Measurements from ENCODE around the gene NIPA2. TPM values are rescaled to one million over a fixed set of nuclear protein-coding genes. Genes with fewer than 3 reads are reported as not detected.

Gene NIPA2
- total and polyA plus RNA-seq, 2 donors (not counting 1 experiment from before 2014, with no cell fraction given) = 47.7 to 64.7 TPM

GRCh38 chr15:22888120-22888859 lies 49.8 kb downstream of the NIPA2 start:
- H2AFZ ChIP-seq (ENCODE audit: low read length) = no peak overlapping the region
- no peak for TF ChIP-seq CTCF (conservative IDR thresholded peaks at IDR 0.05 in 1 of 2, IDR thresholded peaks at IDR 0.05 in 1 of 2; ENCODE audit: low read depth in 1 of 2, low read length in 2 of 2)
- TF ChIP-seq EZH2 (IDR thresholded peaks at IDR 0.05; ENCODE audit: low read length, missing control alignments) = no peak
- peaks cover 19% of the 10 kb centered on the region for H3K4me1 ChIP-seq (ENCODE audit: control insufficient read depth, extremely low read depth, insufficient read depth, low read length)
- H3K27ac ChIP-seq (ENCODE audit: insufficient read depth, low read length) = peak overlapping the region; percentile 96
- H3K4me2 ChIP-seq (ENCODE audit: extremely low read depth, insufficient read depth, low read length) = no peak overlapping the region
- H3K4me3 ChIP-seq (replicated peaks in 1 of 4; ENCODE audit: control extremely low read depth in 1 of 4, insufficient read depth in 1 of 4, low read depth in 3 of 4, low read length in 4 of 4) = no peak overlapping the region
- no peaks in the 10 kb centered on the region for H3K79me2 ChIP-seq (ENCODE audit: control insufficient read depth, insufficient read depth, low read length)
- H3K36me3 ChIP-seq (ENCODE audit: control insufficient read depth, insufficient read depth, low read length) = peaks cover 6% of the 10 kb centered on the region
- no peaks in the 10 kb centered on the region for H3K9me3 ChIP-seq (ENCODE audit: control insufficient read depth, insufficient read depth, low read depth, low read length)
- peak; percentile 97 to 99 for DNase-seq (ENCODE audit: low read depth in 2 of 2)
- H3K27me3 ChIP-seq (ENCODE audit: control insufficient read depth, insufficient read depth, low read length) = no peaks in the 10 kb centered on the region
- H4K20me1 ChIP-seq (ENCODE audit: control insufficient read depth, extremely low read depth, insufficient read depth, low read length) = no peaks in the 10 kb centered on the region
- H3K9ac ChIP-seq (ENCODE audit: insufficient read depth, low read length) = no peak overlapping the region

GRCh38 chr15:22889146-22889818 lies 50.8 kb downstream of the NIPA2 start:
- Histone ChIP-seq H3K9me3 (ENCODE audit: control insufficient read depth, insufficient read depth, low read depth, low read length) (no peaks in the 10 kb centered on the region), H3K4me3 (replicated peaks in 1 of 4; ENCODE audit: control extremely low read depth in 1 of 4, insufficient read depth in 1 of 4, low read depth in 3 of 4, low read length in 4 of 4) (no peak overlapping the region), H4K20me1 (ENCODE audit: control insufficient read depth, extremely low read depth, insufficient read depth, low read length) (no peaks in the 10 kb centered on the region), H3K27ac (ENCODE audit: insufficient read depth, low read length) (peak overlapping the region; percentile 96), H2AFZ (ENCODE audit: low read length) (no peak overlapping the region), H3K79me2 (ENCODE audit: control insufficient read depth, insufficient read depth, low read length) (no peaks in the 10 kb centered on the region), H3K4me1 (ENCODE audit: control insufficient read depth, extremely low read depth, insufficient read depth, low read length) (peaks cover 19% of the 10 kb centered on the region), H3K27me3 (ENCODE audit: control insufficient read depth, insufficient read depth, low read length) (no peaks in the 10 kb centered on the region), H3K9ac (ENCODE audit: insufficient read depth, low read length) (no peak overlapping the region), H3K36me3 (ENCODE audit: control insufficient read depth, insufficient read depth, low read length) (peaks cover 6% of the 10 kb centered on the region), H3K4me2 (ENCODE audit: extremely low read depth, insufficient read depth, low read length) (no peak overlapping the region)
- no peak for TF ChIP-seq EZH2 (IDR thresholded peaks at IDR 0.05; ENCODE audit: low read length, missing control alignments)
- no peak for DNase-seq (ENCODE audit: low read depth in 2 of 2)

GRCh38 chr15:22890296-22890695 lies 51.8 kb downstream of the NIPA2 start:
- H3K4me2 ChIP-seq (ENCODE audit: extremely low read depth, insufficient read depth, low read length) = no peak overlapping the region
- no peaks in the 10 kb centered on the region for H3K27me3 ChIP-seq (ENCODE audit: control insufficient read depth, insufficient read depth, low read length)
- H3K9me3 ChIP-seq (ENCODE audit: control insufficient read depth, insufficient read depth, low read depth, low read length) = no peaks in the 10 kb centered on the region
- H3K27ac ChIP-seq (ENCODE audit: insufficient read depth, low read length) = no peak overlapping the region
- H3K9ac ChIP-seq (ENCODE audit: insufficient read depth, low read length) = no peak overlapping the region
- H3K79me2 ChIP-seq (ENCODE audit: control insufficient read depth, insufficient read depth, low read length) = no peaks in the 10 kb centered on the region
- H4K20me1 ChIP-seq (ENCODE audit: control insufficient read depth, extremely low read depth, insufficient read depth, low read length) = no peaks in the 10 kb centered on the region
- H3K4me1 ChIP-seq (ENCODE audit: control insufficient read depth, extremely low read depth, insufficient read depth, low read length) = peaks cover 19% of the 10 kb centered on the region
- no peak for DNase-seq (ENCODE audit: low read depth in 2 of 2)
- H3K36me3 ChIP-seq (ENCODE audit: control insufficient read depth, insufficient read depth, low read length) = peaks cover 6% of the 10 kb centered on the region
- H3K4me3 ChIP-seq (replicated peaks in 1 of 4; ENCODE audit: control extremely low read depth in 1 of 4, insufficient read depth in 1 of 4, low read depth in 3 of 4, low read length in 4 of 4) = no peak overlapping the region
- H2AFZ ChIP-seq (ENCODE audit: low read length) = no peak overlapping the region
- TF ChIP-seq EZH2 (IDR thresholded peaks at IDR 0.05; ENCODE audit: low read length, missing control alignments) (no peak), CTCF (conservative IDR thresholded peaks at IDR 0.05 in 1 of 2, IDR thresholded peaks at IDR 0.05 in 1 of 2; ENCODE audit: low read depth in 1 of 2, low read length in 2 of 2) (no peak)
